GM20000 (cell line): ENCODE data around the gene CD3D.

ENCODE experiments used
- DNase-seq: peaks from one replicate; pipeline ENCODE4 v3.0.0; 2012; ENCODE audit warnings: low spot score
- TF ChIP-seq, protein P1 (sequence below): IDR thresholded peaks from 2 replicates; pipeline ENCODE4 v1.5.1; 2012; ENCODE audit warnings: mild to moderate bottlenecking, control low read depth; ENCODE audit errors: extremely low read depth, missing control alignments

The CD3D gene

DNA sequence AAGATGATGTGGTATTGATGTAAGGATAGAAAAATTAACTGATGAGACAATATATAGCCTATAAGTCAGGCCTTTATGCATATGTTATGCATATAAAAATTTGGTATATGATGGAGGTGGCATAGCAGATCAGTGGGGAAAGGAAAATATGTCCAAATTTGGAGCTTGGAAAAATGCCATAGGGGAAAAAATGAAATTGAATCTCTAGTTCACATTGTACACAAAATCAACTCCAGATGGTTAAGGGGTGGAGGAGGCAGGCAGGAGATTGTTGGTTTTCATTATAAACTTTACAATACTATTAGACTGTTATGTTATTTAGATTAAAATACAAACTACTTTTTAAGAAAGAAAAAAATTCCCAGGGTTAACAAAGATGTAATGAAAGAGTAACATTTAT is 53.1 kb downstream of the CD3D start:
- no peak for DNase-seq
- TF ChIP-seq, protein P1, sequence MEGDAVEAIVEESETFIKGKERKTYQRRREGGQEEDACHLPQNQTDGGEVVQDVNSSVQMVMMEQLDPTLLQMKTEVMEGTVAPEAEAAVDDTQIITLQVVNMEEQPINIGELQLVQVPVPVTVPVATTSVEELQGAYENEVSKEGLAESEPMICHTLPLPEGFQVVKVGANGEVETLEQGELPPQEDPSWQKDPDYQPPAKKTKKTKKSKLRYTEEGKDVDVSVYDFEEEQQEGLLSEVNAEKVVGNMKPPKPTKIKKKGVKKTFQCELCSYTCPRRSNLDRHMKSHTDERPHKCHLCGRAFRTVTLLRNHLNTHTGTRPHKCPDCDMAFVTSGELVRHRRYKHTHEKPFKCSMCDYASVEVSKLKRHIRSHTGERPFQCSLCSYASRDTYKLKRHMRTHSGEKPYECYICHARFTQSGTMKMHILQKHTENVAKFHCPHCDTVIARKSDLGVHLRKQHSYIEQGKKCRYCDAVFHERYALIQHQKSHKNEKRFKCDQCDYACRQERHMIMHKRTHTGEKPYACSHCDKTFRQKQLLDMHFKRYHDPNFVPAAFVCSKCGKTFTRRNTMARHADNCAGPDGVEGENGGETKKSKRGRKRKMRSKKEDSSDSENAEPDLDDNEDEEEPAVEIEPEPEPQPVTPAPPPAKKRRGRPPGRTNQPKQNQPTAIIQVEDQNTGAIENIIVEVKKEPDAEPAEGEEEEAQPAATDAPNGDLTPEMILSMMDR: no peak
